ENCODE measurements around the gene PPP3CA.

DNA sequence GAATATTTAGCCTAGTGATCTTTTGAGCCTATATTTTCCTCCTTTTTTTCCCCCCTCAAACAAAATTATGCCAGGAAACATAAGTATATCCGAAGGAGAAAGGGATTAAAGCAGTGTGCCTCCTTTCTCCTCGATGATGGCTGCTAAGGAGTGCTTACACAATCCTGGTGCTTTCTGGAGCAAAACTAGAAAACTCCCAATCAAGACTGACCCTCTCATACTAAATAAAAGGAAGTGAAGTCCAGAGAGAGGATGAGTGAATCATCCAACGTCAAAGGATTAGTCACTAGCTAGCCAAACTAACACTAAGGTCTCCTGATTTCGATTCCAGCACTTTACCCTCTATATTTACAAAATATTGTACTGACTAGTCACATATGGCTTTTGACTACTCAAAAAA lies 146.8 kb downstream of the PPP3CA start:
- TF ChIP-seq, protein P1, sequence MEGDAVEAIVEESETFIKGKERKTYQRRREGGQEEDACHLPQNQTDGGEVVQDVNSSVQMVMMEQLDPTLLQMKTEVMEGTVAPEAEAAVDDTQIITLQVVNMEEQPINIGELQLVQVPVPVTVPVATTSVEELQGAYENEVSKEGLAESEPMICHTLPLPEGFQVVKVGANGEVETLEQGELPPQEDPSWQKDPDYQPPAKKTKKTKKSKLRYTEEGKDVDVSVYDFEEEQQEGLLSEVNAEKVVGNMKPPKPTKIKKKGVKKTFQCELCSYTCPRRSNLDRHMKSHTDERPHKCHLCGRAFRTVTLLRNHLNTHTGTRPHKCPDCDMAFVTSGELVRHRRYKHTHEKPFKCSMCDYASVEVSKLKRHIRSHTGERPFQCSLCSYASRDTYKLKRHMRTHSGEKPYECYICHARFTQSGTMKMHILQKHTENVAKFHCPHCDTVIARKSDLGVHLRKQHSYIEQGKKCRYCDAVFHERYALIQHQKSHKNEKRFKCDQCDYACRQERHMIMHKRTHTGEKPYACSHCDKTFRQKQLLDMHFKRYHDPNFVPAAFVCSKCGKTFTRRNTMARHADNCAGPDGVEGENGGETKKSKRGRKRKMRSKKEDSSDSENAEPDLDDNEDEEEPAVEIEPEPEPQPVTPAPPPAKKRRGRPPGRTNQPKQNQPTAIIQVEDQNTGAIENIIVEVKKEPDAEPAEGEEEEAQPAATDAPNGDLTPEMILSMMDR (conservative IDR thresholded peaks at IDR 0.05 in 1 of 2, IDR thresholded peaks at IDR 0.05 in 1 of 2; ENCODE audit: extremely low read depth in 1 of 2, insufficient read depth in 1 of 2, low read depth in 1 of 2, low read length in 2 of 2) = no peak
- TF ChIP-seq EZH2 (IDR thresholded peaks at IDR 0.05; ENCODE audit: borderline replicate concordance, low read length) = no peak
